HepG2 (cell line): ENCODE data around the gene NRSN2. TPM values are rescaled to one million over a fixed set of nuclear protein-coding genes. Genes with fewer than 3 reads are reported as not detected.

Experiments used
- CBX5 ChIP-seq: sonication (generic); formaldehyde crosslinking; IDR thresholded peaks from 2 replicates; pipeline ENCODE4 v1.4.0; 2020; ENCODE audit warnings: missing genetic modification reagents, borderline replicate concordance
- GFI1 ChIP-seq: sonication (generic); formaldehyde crosslinking; IDR thresholded peaks from 2 replicates; pipeline ENCODE4 v1.5.0; 2020; ENCODE audit warnings: missing genetic modification reagents, mild to moderate bottlenecking, borderline replicate concordance
- GLI4 ChIP-seq: sonication (generic); formaldehyde crosslinking; IDR thresholded peaks from 2 replicates; pipeline ENCODE4 v1.5.1; 2020; ENCODE audit warnings: missing genetic modification reagents, mild to moderate bottlenecking, moderate library complexity, borderline replicate concordance
- HCFC1 ChIP-seq: fragments of 150-350 bp; IDR thresholded peaks from 2 replicates; pipeline ENCODE4 v1.6.1; 2014; ENCODE audit warnings: low read depth, low read length
- IRF9 ChIP-seq: sonication (generic); formaldehyde crosslinking; IDR thresholded peaks from 2 replicates; pipeline ENCODE4 v1.8.0; 2022; ENCODE audit warnings: missing genetic modification reagents, mild to moderate bottlenecking, borderline replicate concordance
- JUNB ChIP-seq: sonication (generic); formaldehyde crosslinking; IDR thresholded peaks from 2 replicates; pipeline ENCODE4 v1.8.0; 2022; ENCODE audit warnings: missing genetic modification reagents, mild to moderate bottlenecking, borderline replicate concordance
- KDM6A ChIP-seq: IDR thresholded peaks from 2 replicates; pipeline ENCODE4 v1.6.1; 2016; ENCODE audit warnings: low read depth
- MTF2 ChIP-seq: sonication (generic); formaldehyde crosslinking; IDR thresholded peaks from 2 replicates; pipeline ENCODE4 v1.5.0; 2020; ENCODE audit warnings: missing genetic modification reagents, borderline replicate concordance
- PRPF4 ChIP-seq: fragments of 200-400 bp; formaldehyde crosslinking; IDR thresholded peaks from 2 replicates; pipeline ENCODE4 v1.6.1; 2016; ENCODE audit warnings: low read length, low read depth; ENCODE audit not compliant: poor library complexity, severe bottlenecking
- RELA ChIP-seq: sonication (generic); formaldehyde crosslinking; IDR thresholded peaks from 2 replicates; pipeline ENCODE4 v1.4.0; 2020; ENCODE audit warnings: missing genetic modification reagents
- RNF2 ChIP-seq: fragments of 450-650 bp; conservative IDR thresholded peaks from 2 replicates; pipeline ENCODE4 v1.6.1; 2016; ENCODE audit warnings: low read depth
- SIX4 ChIP-seq: sonication (generic); formaldehyde crosslinking; IDR thresholded peaks from 2 replicates; pipeline ENCODE4 v1.4.0; 2020; ENCODE audit warnings: missing genetic modification reagents
- TCF7 ChIP-seq: sonication (generic); IDR thresholded peaks from 2 replicates; pipeline ENCODE4 v1.6.1; 2016; ENCODE audit warnings: antibody characterized with exemption, low read depth
- TERF1 ChIP-seq: sonication (generic); formaldehyde crosslinking; IDR thresholded peaks from 2 replicates; pipeline ENCODE4 v1.8.0; 2022; ENCODE audit warnings: mild to moderate bottlenecking, missing genetic modification reagents, moderate library complexity
- ZFP1 ChIP-seq: IDR thresholded peaks from 2 replicates; pipeline ENCODE4 v1.6.1; 2016
- ZFP90 ChIP-seq: sonication (generic); formaldehyde crosslinking; IDR thresholded peaks from 2 replicates; pipeline ENCODE4 v1.8.0; 2022; ENCODE audit warnings: missing genetic modification reagents, mild to moderate bottlenecking, inconsistent platforms, borderline replicate concordance
- ZNF136 ChIP-seq: sonication (generic); formaldehyde crosslinking; IDR thresholded peaks from 2 replicates; pipeline ENCODE4 v1.8.1; 2022; ENCODE audit warnings: low read depth, mild to moderate bottlenecking, moderate library complexity, missing genetic modification reagents
- ZNF367 ChIP-seq: sonication (generic); formaldehyde crosslinking; IDR thresholded peaks from 2 replicates; pipeline ENCODE4 v1.4.0; 2020; ENCODE audit warnings: missing genetic modification reagents, borderline replicate concordance
- ZNF441 ChIP-seq: sonication (generic); formaldehyde crosslinking; IDR thresholded peaks from 2 replicates; pipeline ENCODE4 v1.7.0; 2021; ENCODE audit warnings: missing genetic modification reagents, borderline replicate concordance
- ZNF510 ChIP-seq: sonication (generic); formaldehyde crosslinking; IDR thresholded peaks from 2 replicates; pipeline ENCODE4 v1.4.0; 2020; ENCODE audit warnings: low read depth, mild to moderate bottlenecking, missing genetic modification reagents
- ZNF775 ChIP-seq: sonication (generic); formaldehyde crosslinking; IDR thresholded peaks from 2 replicates; pipeline ENCODE4 v1.4.0; 2020; ENCODE audit warnings: missing genetic modification reagents, mild to moderate bottlenecking, moderate library complexity, borderline replicate concordance
- ZNF850 ChIP-seq: sonication (generic); formaldehyde crosslinking; conservative IDR thresholded peaks from 2 replicates; pipeline ENCODE4 v1.9.0; 2021; ENCODE audit warnings: mild to moderate bottlenecking, missing genetic modification reagents
- ZZZ3 ChIP-seq: sonication (generic); formaldehyde crosslinking; IDR thresholded peaks from 2 replicates; pipeline ENCODE4 v1.4.0; 2020; ENCODE audit warnings: missing genetic modification reagents, mild to moderate bottlenecking, borderline replicate concordance
- polyA plus RNA-seq, 8 experiments: library from polyadenylated mRNA; depleted of rRNA in 3 of 8; stranded (reverse) in 7 of 8; unstranded in 1 of 8; fragments of >200 nt; fragmentation: Illumina TruSeq in 4 of 8; extraction: Trizol in 4 of 8; gene quantifications; 2 replicates each; pipeline versions ENCODE4 v1.2.1 to v1.2.3, GENCODE V29; 2011 to 2016; ENCODE audit warnings: low read depth in 4 of 8, missing spikeins in 1 of 8, mixed read lengths in 1 of 8; ENCODE audit not compliant: insufficient read depth in 1 of 8
- total RNA-seq, 5 experiments: library from RNA; depleted of rRNA; stranded (reverse); fragments of >200 nt; fragmentation: Illumina TruSeq; extraction: Trizol; gene quantifications; 2 replicates each; pipeline ENCODE4 v1.2.3, GENCODE V29; 2016; ENCODE audit warnings: low read depth in 1 of 5
- TF ChIP-seq, protein P1 (sequence below): sonication (generic); formaldehyde crosslinking; IDR thresholded peaks from 2 replicates; pipeline ENCODE4 v1.4.0; 2020; ENCODE audit warnings: missing genetic modification reagents

NRSN2 gene
- total and polyA plus RNA-seq, 2 of the 13 experiments (the other 11 are each of a cell fraction or from before 2014, with no cell fraction given), result 32.3 to 49.4 TPM

DNA sequence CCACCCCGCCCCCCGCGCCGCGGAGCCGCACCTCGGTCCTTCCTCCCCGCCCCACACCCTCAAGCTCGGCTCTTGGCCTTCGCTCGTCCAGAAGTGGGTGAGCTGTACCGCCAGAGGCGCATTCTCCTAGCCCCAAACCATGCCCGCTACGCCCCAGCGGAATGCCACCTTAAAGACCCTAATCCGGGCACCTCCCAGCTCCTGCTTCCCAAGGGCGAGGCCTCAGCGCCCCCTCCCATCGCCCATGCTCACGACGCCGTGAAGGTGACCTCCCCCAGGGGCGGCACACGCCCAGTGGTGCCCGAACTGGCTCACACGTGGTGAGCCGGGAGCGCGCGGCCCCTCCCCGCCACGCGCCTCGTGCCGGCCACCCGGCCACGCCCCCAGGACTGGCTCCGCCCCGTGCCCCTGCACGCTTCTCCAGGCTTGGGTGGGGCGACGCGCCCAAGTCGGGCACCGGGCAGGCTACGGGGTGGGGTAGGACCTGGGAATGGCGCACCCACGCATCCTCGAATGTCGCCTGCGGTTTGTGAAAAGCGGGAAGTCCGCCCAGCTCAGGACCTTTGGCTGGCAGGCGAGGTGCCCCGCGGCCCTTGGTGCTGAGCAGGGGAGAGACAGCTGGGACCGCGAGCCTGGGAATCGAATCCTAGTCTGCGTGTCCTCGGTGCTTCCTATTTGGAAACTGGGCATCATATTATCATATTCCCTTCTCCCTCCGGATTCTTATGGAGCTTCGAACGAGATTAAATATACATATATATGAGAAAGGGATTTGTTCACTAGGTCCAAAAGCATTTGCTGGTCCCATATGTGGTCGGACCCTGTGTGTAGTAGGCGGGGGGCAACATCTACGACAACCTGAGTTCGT is 22.5 kb upstream of the NRSN2 start (continued):
- TF ChIP-seq RNF2, result peak; percentile 99
- TF ChIP-seq ZFP1 (CRISPR knock-in tag), result peak; percentile 85; the same call in 1 of the 2 replicates
- TF ChIP-seq ZFP90 (CRISPR knock-in tag), result peak; percentile 89
- peak; percentile 31; the same call in 1 of the 2 replicates for TF ChIP-seq ZNF510 (CRISPR knock-in tag)
- no peak; the same call in 1 of the 2 replicates for TF ChIP-seq JUNB
- TF ChIP-seq ZZZ3 (CRISPR knock-in tag), result peak; percentile 97
- peak; percentile 98; the same call in 1 of the 2 replicates for TF ChIP-seq MTF2 (CRISPR knock-in tag)
- TF ChIP-seq SIX4, result peak; percentile 78
- TF ChIP-seq, protein P1, sequence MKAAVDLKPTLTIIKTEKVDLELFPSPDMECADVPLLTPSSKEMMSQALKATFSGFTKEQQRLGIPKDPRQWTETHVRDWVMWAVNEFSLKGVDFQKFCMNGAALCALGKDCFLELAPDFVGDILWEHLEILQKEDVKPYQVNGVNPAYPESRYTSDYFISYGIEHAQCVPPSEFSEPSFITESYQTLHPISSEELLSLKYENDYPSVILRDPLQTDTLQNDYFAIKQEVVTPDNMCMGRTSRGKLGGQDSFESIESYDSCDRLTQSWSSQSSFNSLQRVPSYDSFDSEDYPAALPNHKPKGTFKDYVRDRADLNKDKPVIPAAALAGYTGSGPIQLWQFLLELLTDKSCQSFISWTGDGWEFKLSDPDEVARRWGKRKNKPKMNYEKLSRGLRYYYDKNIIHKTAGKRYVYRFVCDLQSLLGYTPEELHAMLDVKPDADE (CRISPR knock-in tag), result no peak; the same call in 1 of the 2 replicates
- peak; percentile 60; the same call in 1 of the 2 replicates for TF ChIP-seq ZNF136
- TF ChIP-seq RELA (CRISPR knock-in tag), result 0 out of 2 replicates have a peak, but pooled peaks have one; percentile 19
- TF ChIP-seq HCFC1, result no peak; the same call in 1 of the 2 replicates
- TF ChIP-seq PRPF4, result no peak
- TF ChIP-seq KDM6A (CRISPR knock-in tag), result peak; percentile 73
- no peak for TF ChIP-seq GLI4 (CRISPR knock-in tag)
- TF ChIP-seq ZNF775, result peak; percentile 97
- TF ChIP-seq CBX5 (CRISPR knock-in tag), result no peak; the same call in 1 of the 2 replicates
- TF ChIP-seq ZNF441 (CRISPR knock-in tag), result peak; percentile 79
- TF ChIP-seq GFI1 (CRISPR knock-in tag), result peak; percentile 79; the same call in 1 of the 2 replicates
- no peak for TF ChIP-seq TCF7
- TF ChIP-seq IRF9 (CRISPR knock-in tag), result peak; percentile 98
- TF ChIP-seq ZNF850, result no peak; the same call in 1 of the 2 replicates
- peak; percentile 92; the same call in 1 of the 2 replicates for TF ChIP-seq TERF1
- TF ChIP-seq ZNF367 (CRISPR knock-in tag), result peak; percentile 89; the same call in 1 of the 2 replicates
